Activated naive CD8-positive, alpha-beta T cell (primary cell): ENCODE measurements around the gene CXCL6.

Experiments
- H3K27ac Mint-ChIP-seq: one replicate; pipeline ENCODE4 v1.8.0; 2021; ENCODE audit warnings: mixed read lengths
- H3K27me3 Mint-ChIP-seq: one replicate; pipeline ENCODE4 v1.8.0; 2021; ENCODE audit warnings: mixed read lengths
- H3K36me3 Mint-ChIP-seq: one replicate; pipeline ENCODE4 v1.8.0; 2021; ENCODE audit warnings: mixed read lengths
- H3K4me1 Mint-ChIP-seq: one replicate; pipeline ENCODE4 v1.8.0; 2021; ENCODE audit warnings: low read depth, mixed read lengths
- H3K4me3 Mint-ChIP-seq: one replicate; pipeline ENCODE4 v1.8.0; 2021; ENCODE audit warnings: mild to moderate bottlenecking, mixed read lengths
- H3K9me3 Mint-ChIP-seq: one replicate; pipeline ENCODE4 v1.8.0; 2021; ENCODE audit warnings: low read depth, mixed read lengths

Gene CXCL6

DNA sequence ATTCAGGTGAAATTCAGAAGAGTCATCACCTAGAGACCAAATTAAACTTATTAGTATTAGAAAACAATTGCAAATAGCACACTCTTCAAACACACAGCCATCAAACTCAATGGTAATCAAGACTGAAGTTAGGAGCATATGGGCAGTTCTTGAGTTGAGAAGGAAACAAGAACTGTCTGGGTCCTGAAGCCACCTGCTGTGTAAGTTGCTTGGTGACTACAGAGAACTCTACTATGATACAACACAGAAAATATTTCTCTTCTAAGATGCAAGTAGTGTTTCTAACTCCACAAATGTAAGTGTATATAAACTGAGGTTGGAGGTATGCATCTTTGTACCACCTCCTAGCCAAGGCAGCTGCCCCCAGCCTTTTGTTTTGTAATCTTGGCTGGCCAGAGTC lies 16.3 kb downstream of the CXCL6 start:
- peaks cover 2% of the 10 kb centered on the region for H3K27me3 Mint-ChIP-seq
- no peak overlapping the region for H3K27ac Mint-ChIP-seq
- H3K4me1 Mint-ChIP-seq = no peaks in the 10 kb centered on the region
- no peaks in the 10 kb centered on the region for H3K9me3 Mint-ChIP-seq
- no peaks in the 10 kb centered on the region for H3K36me3 Mint-ChIP-seq
- no peak overlapping the region for H3K4me3 Mint-ChIP-seq

GRCh38 chr4:73853246-73853704 lies 16.8 kb downstream of the CXCL6 start, which contains the start of gene PF4V1:
PF4V1 (plus strand) TSS chr4:73853296; CDS start chr4:73853363, 67 bp downstream.
- Mint-ChIP-seq H3K27me3 (peaks cover 2% of the 10 kb centered on the region), H3K9me3 (no peaks in the 10 kb centered on the region), H3K4me3 (no peak within 1 kb of the TSS), H3K27ac (no peak within 1 kb of the TSS), H3K36me3 (no peaks in the 10 kb centered on the region), H3K4me1 (no peaks in the 10 kb centered on the region)

DNA sequence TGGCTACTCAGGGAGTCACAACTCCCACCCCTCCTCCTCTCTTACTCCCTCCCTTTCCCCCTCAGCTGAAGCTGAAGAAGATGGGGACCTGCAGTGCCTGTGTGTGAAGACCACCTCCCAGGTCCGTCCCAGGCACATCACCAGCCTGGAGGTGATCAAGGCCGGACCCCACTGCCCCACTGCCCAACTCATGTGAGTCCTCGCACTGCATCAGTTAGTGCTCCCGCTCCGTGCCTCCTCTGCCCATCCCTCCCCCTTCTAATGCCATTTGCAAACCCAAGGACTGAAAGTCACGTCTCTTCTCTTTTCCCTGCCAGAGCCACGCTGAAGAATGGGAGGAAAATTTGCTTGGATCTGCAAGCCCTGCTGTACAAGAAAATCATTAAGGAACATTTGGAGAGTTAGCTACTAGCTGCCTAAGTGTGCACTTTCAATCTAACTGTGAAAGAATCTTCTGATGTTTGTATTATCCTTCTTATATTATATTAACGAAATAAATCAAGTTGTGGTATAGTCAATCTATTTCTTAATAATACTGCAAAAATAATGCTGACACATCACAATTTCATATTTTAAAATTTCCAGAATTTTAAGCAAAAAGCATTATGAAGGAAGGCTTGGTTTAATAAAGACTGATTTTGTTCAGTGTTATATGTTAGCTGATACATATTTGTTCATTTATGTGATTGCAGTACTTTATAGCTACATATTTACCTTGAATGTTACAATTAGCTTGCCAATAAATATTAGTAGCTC lies 17.4 kb downstream of the CXCL6 start:
- peaks cover 2% of the 10 kb centered on the region for H3K27me3 Mint-ChIP-seq
- H3K4me1 Mint-ChIP-seq = no peaks in the 10 kb centered on the region
- H3K9me3 Mint-ChIP-seq = no peaks in the 10 kb centered on the region
- no peak overlapping the region for H3K4me3 Mint-ChIP-seq
- no peaks in the 10 kb centered on the region for H3K36me3 Mint-ChIP-seq
- H3K27ac Mint-ChIP-seq = no peak overlapping the region

DNA sequence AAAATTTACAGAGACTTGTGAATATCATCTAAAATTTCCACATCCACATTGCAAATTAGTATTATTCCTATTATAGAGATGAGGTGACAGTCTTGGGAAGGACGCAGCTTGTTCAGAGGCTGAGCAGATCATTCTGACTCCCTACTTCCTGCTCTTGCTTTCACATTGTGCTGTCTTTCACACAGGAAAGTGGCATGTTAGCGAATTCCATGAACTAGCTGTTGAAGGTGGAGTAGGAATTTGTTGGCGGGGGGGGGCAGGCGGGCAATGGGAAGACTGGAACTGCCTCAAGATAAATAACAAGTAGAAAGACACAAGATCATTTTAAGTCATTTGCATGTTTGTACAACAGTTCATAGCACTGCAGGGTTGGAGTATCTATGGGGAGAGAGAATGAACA lies 18.9 kb downstream of the CXCL6 start:
- H3K27me3 Mint-ChIP-seq = peaks cover 2% of the 10 kb centered on the region
- H3K27ac Mint-ChIP-seq = no peak overlapping the region
- no peaks in the 10 kb centered on the region for H3K4me1 Mint-ChIP-seq
- no peaks in the 10 kb centered on the region for H3K36me3 Mint-ChIP-seq
- H3K9me3 Mint-ChIP-seq = peaks cover 4% of the 10 kb centered on the region
- no peak overlapping the region for H3K4me3 Mint-ChIP-seq

DNA sequence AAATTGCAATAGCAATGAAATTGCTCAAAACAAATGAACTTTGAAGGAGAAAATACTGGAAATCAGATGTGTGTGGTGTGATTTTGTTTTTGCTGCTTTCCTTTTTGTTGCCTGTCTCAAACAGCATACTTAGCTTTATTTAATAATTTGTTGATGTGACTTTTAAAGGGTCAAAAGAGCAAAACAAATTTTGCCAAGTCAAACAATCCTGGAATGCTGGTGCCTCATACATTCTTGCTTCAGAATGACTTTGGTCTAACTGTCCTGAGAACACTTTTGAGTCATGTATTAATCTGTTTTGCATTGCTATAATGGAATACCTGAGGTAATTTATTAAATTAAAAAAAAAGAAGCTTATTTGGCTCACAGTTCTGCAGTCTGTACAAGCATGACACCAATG lies 20.0 kb downstream of the CXCL6 start:
- Mint-ChIP-seq H3K9me3 (peaks cover 4% of the 10 kb centered on the region), H3K27me3 (peaks cover 2% of the 10 kb centered on the region), H3K4me1 (no peaks in the 10 kb centered on the region), H3K4me3 (no peak overlapping the region), H3K27ac (no peak overlapping the region), H3K36me3 (no peaks in the 10 kb centered on the region)

GRCh38 chr4:73859614-73860088 lies 23.2 kb downstream of the CXCL6 start:
- Mint-ChIP-seq H3K4me1 (no peaks in the 10 kb centered on the region), H3K9me3 (peaks cover 4% of the 10 kb centered on the region), H3K27me3 (no peaks in the 10 kb centered on the region), H3K4me3 (no peak overlapping the region), H3K36me3 (no peaks in the 10 kb centered on the region), H3K27ac (no peak overlapping the region)

GRCh38 chr4:73860181-73860580 lies 23.7 kb downstream of the CXCL6 start:
- H3K27me3 Mint-ChIP-seq = no peaks in the 10 kb centered on the region
- H3K36me3 Mint-ChIP-seq = no peaks in the 10 kb centered on the region
- H3K4me1 Mint-ChIP-seq = no peaks in the 10 kb centered on the region
- H3K27ac Mint-ChIP-seq = no peak overlapping the region
- H3K4me3 Mint-ChIP-seq = no peak overlapping the region
- peaks cover 4% of the 10 kb centered on the region for H3K9me3 Mint-ChIP-seq

- peaks cover 4% of the 10 kb centered on the region for H3K9me3 Mint-ChIP-seq
- no peak overlapping the region for H3K4me3 Mint-ChIP-seq
- no peak overlapping the region for H3K27ac Mint-ChIP-seq
- H3K27me3 Mint-ChIP-seq = peaks cover 2% of the 10 kb centered on the region
- H3K36me3 Mint-ChIP-seq = no peaks in the 10 kb centered on the region
- H3K4me1 Mint-ChIP-seq = no peaks in the 10 kb centered on the region
Measured at GRCh38 chr4:73860917-73861316, 24.4 kb downstream of the CXCL6 start.

- peaks cover 4% of the 10 kb centered on the region for H3K9me3 Mint-ChIP-seq
- H3K27me3 Mint-ChIP-seq = peaks cover 4% of the 10 kb centered on the region
- no peaks in the 10 kb centered on the region for H3K4me1 Mint-ChIP-seq
- no peak overlapping the region for H3K4me3 Mint-ChIP-seq
- H3K36me3 Mint-ChIP-seq = no peaks in the 10 kb centered on the region
- H3K27ac Mint-ChIP-seq = no peak overlapping the region
Measured at GRCh38 chr4:73862322-73862721, 25.8 kb downstream of the CXCL6 start.

DNA sequence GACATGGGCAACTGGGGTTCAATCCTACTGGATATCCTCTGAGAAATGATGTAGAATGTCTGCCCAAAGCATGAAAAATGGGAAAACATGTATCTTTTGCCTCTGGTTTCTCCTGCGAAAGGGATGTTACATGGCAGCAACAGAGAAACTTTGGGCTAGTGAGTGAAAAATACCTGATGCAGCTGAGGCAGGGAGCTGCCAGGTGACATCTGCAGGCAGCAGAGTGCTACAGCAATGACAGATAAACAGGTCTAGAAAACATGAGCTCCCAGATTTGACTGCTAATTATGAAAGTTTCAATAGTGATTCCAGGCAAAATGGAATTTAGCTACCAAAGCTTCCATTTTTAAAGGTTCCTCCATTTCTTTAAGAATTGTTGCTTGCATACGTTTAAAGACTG lies 27.9 kb downstream of the CXCL6 start:
- H3K4me3 Mint-ChIP-seq = no peak overlapping the region

DNA sequence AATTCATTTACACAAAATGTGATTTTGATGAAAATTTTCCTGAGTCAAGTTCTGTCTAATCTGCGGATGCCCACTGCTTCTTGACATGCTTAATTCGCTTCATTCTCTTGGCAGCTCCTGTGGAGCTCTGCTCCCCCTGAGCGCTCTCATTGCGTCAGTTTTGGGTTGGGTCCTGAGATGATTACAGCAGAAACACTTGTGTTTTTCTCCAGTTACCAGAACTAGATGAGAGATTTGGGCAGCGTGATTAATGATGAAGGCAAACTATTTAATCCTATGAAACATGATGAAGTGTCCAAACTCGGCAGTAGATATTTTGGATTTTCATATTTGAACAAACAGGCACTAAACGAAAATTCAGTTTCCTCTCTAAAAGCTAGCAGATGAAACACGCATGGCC lies 28.5 kb downstream of the CXCL6 start:
- Mint-ChIP-seq H3K4me3 (no peak overlapping the region), H3K36me3 (no peaks in the 10 kb centered on the region), H3K27ac (no peak overlapping the region), H3K27me3 (peaks cover 14% of the 10 kb centered on the region), H3K4me1 (peaks cover 5% of the 10 kb centered on the region), H3K9me3 (peaks cover 4% of the 10 kb centered on the region)

More for the DNA sequence above, 27.9 kb downstream of the CXCL6 start:
- Mint-ChIP-seq H3K27me3 (peaks cover 10% of the 10 kb centered on the region), H3K4me1 (peaks cover 5% of the 10 kb centered on the region), H3K9me3 (peaks cover 4% of the 10 kb centered on the region), H3K27ac (no peak overlapping the region), H3K36me3 (no peaks in the 10 kb centered on the region)

GRCh38 chr4:73865431-73866096 lies 29.1 kb downstream of the CXCL6 start:
- Mint-ChIP-seq H3K4me1 (peaks cover 5% of the 10 kb centered on the region), H3K4me3 (no peak overlapping the region), H3K27ac (no peak overlapping the region), H3K27me3 (peaks cover 14% of the 10 kb centered on the region), H3K36me3 (no peaks in the 10 kb centered on the region), H3K9me3 (no peaks in the 10 kb centered on the region)

GRCh38 chr4:73866246-73866645 lies 29.8 kb downstream of the CXCL6 start:
- H3K27ac Mint-ChIP-seq = no peak overlapping the region

DNA sequence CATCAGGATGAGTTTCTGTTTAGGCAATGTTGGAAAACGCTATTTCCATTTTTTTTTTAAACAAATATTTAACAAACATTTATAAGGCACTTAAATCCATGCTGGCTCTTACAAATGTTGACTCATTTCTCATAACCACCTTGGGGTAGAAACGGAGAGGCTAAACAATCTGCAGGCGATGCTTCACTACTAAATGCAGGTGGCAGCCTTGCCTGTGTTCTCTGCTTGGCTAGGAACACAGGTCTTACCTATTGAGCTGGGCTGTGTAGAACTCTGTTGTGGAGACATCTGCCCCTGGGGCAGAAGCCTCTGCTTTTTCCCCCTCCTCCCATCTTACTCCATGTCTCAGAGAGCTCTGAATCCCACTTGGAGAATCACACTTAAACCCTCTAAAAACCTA lies 31.3 kb downstream of the CXCL6 start:
- Mint-ChIP-seq H3K36me3 (no peaks in the 10 kb centered on the region), H3K27me3 (peaks cover 14% of the 10 kb centered on the region), H3K27ac (no peak overlapping the region), H3K4me3 (no peak overlapping the region), H3K4me1 (peaks cover 5% of the 10 kb centered on the region), H3K9me3 (no peaks in the 10 kb centered on the region)

More at GRCh38 chr4:73866246-73866645, 29.8 kb downstream of the CXCL6 start:
- H3K4me1 Mint-ChIP-seq = peaks cover 5% of the 10 kb centered on the region
- H3K4me3 Mint-ChIP-seq = no peak overlapping the region
- no peaks in the 10 kb centered on the region for H3K36me3 Mint-ChIP-seq
- H3K27me3 Mint-ChIP-seq = peaks cover 14% of the 10 kb centered on the region
- H3K9me3 Mint-ChIP-seq = no peaks in the 10 kb centered on the region
